ENCODE measurements around the gene ONECUT3. TPM values are rescaled to one million over a fixed set of nuclear protein-coding genes. Genes with fewer than 3 reads are reported as not detected.
A peak's percentile ranks its signal among the peaks of the same experiment; 100 is the strongest.
"Not testable (repeated sequence)": the region's sequence is repeated elsewhere in the genome, so short reads cannot be mapped to it uniquely, and the experiment has no call there.

The ONECUT3 gene
- total and polyA plus RNA-seq, 9 of the 15 experiments (the other 6 are each of a cell fraction or from before 2014, with no cell fraction given) = not detected

GRCh38 chr19:1705367-1705766, 47.9 kb upstream of the ONECUT3 start:
- no peaks in the 10 kb centered on the region for H3K79me2 ChIP-seq (ENCODE audit: control insufficient read depth, insufficient read depth, low read length)
- no TSS peak for BruUV-seq (replicated peaks)
- peaks cover 24 to 39% of the 10 kb centered on the region in 2 experiments for H3K27me3 ChIP-seq (ENCODE audit: control insufficient read depth in 2 of 2, insufficient read depth in 2 of 2, low read length in 2 of 2)
- no peak for FAIRE-seq
- no peak for ATAC-seq
- H3K4me3 ChIP-seq = no peak overlapping the region
- CTCF ChIA-PET (ENCODE audit: low intra/inter-chr PET ratio) = interaction anchor here (0.7 kb wide), 1 partner anchor 15 kb away, joined by 3 read pairs; no protein-coding TSS in a partner anchor
- peaks cover 3% of the 10 kb centered on the region; the same call in 1 of the 2 replicates for H3K9me3 ChIP-seq (replicated peaks; ENCODE audit: control insufficient read depth, insufficient read depth, low read depth, low read length)
- POLR2A ChIA-PET = no interaction called here
- intact Hi-C loops (cut with micrococcal nuclease) = no loop called here
- H3K9me1 ChIP-seq (ENCODE audit: control insufficient read depth, insufficient read depth, low read length) = no peaks in the 10 kb centered on the region
- 0% methylated on average over 1 of the region's 2 CpGs for WGBS (ENCODE audit: insufficient coverage, low coverage, missing lambda C conversion rate)
- H3K9ac ChIP-seq (ENCODE audit: insufficient read depth in 1 of 2, low read depth in 2 of 2, low read length in 2 of 2) = no peak overlapping the region
- H4K20me1 ChIP-seq (replicated peaks; ENCODE audit: control insufficient read depth, insufficient read depth, low read length) = no peaks in the 10 kb centered on the region
- H3K36me3 ChIP-seq (ENCODE audit: control insufficient read depth, insufficient read depth, low read length) = no peaks in the 10 kb centered on the region
- peaks cover 0 to 13% of the 10 kb centered on the region in 2 experiments; a peak in 1 of 5 replicates for H3K4me1 ChIP-seq (replicated peaks in 1 of 2; ENCODE audit: control insufficient read depth in 2 of 2, insufficient read depth in 2 of 2, low read length in 2 of 2)
- DNase-seq (ENCODE audit: extremely low read depth in 1 of 4, low spot score in 3 of 4) = no peak
- in situ Hi-C loops (cut with MboI) = no loop called here
- no peak overlapping the region for H3K4me2 ChIP-seq (ENCODE audit: insufficient read depth, low read length)
- peak; percentile 55; the same call in 1 of the 2 replicates for TF ChIP-seq EHMT2 (IDR thresholded peaks at IDR 0.05)
- TF ChIP-seq OTX1 (CRISPR knock-in tag; IDR thresholded peaks at IDR 0.05) = 0 out of 2 replicates have a peak, but pooled peaks have one; percentile 21
- TF ChIP-seq SAFB2 (IDR thresholded peaks at IDR 0.05; ENCODE audit: borderline replicate concordance, low read depth, low read length, severe bottlenecking) = no peak
- no peak for TF ChIP-seq FOS (IDR thresholded peaks at IDR 0.05; ENCODE audit: extremely low read depth, insufficient read length)
- TF ChIP-seq EGR1 (conservative IDR thresholded peaks at IDR 0.05) = peak; percentile 9; the same call in 1 of the 2 replicates
- TF ChIP-seq ADNP (tag; IDR thresholded peaks at IDR 0.05) = no peak
- TF ChIP-seq ZNF311 (CRISPR knock-in tag; IDR thresholded peaks at IDR 0.05) = no peak
- TF ChIP-seq CCNT2 (IDR thresholded peaks at IDR 0.05; ENCODE audit: borderline replicate concordance, extremely low read depth, insufficient read length, low read depth, low read length) = no peak
- TF ChIP-seq LARP7 (IDR thresholded peaks at IDR 0.05) = no peak
- no peak for TF ChIP-seq ZNF384 (IDR thresholded peaks at IDR 0.05; ENCODE audit: low read depth, low read length)
- TF ChIP-seq ZNF197 (CRISPR knock-in tag; IDR thresholded peaks at IDR 0.05; ENCODE audit: low read depth) = no peak
- no peak for TF ChIP-seq HOMEZ (CRISPR knock-in tag; IDR thresholded peaks at IDR 0.05)
- H3K27ac ChIP-seq (ENCODE audit: extremely low read depth, low read depth, low read length) = no peak overlapping the region
- H2AFZ ChIP-seq (ENCODE audit: low read depth, low read length) = no peak overlapping the region

GRCh38 chr19:1706646-1707045, 46.7 kb upstream of the ONECUT3 start:
- H3K9me1 ChIP-seq (ENCODE audit: control insufficient read depth, insufficient read depth, low read length); FAIRE-seq; H3K4me1 ChIP-seq (replicated peaks in 1 of 2; ENCODE audit: control insufficient read depth in 2 of 2, insufficient read depth in 2 of 2, low read length in 2 of 2); ATAC-seq; BruUV-seq (replicated peaks); H3K4me2 ChIP-seq (ENCODE audit: insufficient read depth, low read length); H3K4me3 ChIP-seq; H3K27ac ChIP-seq (ENCODE audit: extremely low read depth, low read depth, low read length); H2AFZ ChIP-seq (ENCODE audit: low read depth, low read length); CTCF ChIA-PET (ENCODE audit: low intra/inter-chr PET ratio); H3K9me3 ChIP-seq (replicated peaks; ENCODE audit: control insufficient read depth, insufficient read depth, low read depth, low read length); intact Hi-C loops (cut with micrococcal nuclease); H3K36me3 ChIP-seq (ENCODE audit: control insufficient read depth, insufficient read depth, low read length); H3K9ac ChIP-seq (ENCODE audit: insufficient read depth in 1 of 2, low read depth in 2 of 2, low read length in 2 of 2); H3K79me2 ChIP-seq (ENCODE audit: control insufficient read depth, insufficient read depth, low read length); DNase-seq (ENCODE audit: extremely low read depth in 1 of 4, low spot score in 3 of 4); in situ Hi-C loops (cut with MboI); H4K20me1 ChIP-seq (replicated peaks; ENCODE audit: control insufficient read depth, insufficient read depth, low read length): not testable (repeated sequence)
- POLR2A ChIA-PET = interaction anchor here (0.7 kb wide), 1 partner anchor 41 kb away, joined by 3 read pairs; no protein-coding TSS in a partner anchor
- peaks cover 12 to 26% of the 10 kb centered on the region in 2 experiments for H3K27me3 ChIP-seq (ENCODE audit: control insufficient read depth in 2 of 2, insufficient read depth in 2 of 2, low read length in 2 of 2)
- 3% methylated on average over 10 of the region's 14 CpGs for WGBS (ENCODE audit: insufficient coverage, low coverage, missing lambda C conversion rate)
